Measurements from ENCODE around the gene SMAD7.

DNA sequence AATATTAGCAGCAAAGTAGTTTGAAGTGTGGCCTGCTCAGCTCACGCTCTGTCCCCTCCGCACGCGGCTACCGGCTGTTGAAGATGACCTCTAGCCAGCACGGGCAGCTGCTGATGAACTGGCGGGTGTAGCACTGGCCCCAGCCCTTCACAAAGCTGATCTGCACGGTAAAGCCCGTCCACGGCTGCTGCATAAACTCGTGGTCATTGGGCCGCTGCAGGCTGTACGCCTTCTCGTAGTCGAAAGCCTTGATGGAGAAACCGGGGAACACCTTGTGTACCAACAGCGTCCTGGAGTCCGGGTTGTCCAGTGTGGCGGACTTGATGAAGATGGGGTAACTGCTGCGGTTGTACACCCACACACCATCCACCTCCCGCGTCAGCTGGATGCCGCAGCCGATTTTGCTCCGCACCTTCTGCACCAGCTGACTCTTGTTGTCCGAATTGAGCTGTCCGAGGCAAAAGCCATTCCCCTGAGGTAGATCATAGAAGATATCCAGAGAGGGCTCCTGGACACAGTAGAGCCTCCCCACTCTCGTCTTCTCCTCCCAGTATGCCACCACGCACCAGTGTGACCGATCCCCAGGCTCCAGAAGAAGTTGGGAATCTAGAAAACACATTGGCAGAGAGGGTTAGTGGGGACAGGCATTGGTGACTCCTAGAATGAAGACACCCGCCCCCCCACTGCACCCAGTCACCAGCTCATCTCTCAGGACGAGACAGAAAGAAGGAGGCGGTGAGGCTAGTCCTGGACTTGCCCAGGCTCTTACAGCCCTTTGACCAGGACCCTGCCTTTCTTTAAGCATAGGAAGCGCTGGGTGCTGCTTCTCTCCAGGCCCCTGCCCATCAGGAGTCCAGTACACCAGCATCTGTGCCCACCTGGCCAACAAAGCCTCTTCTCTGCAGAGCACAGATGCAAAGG lies 29.2 kb downstream of the SMAD7 start:
- TF ChIP-seq, protein P1, sequence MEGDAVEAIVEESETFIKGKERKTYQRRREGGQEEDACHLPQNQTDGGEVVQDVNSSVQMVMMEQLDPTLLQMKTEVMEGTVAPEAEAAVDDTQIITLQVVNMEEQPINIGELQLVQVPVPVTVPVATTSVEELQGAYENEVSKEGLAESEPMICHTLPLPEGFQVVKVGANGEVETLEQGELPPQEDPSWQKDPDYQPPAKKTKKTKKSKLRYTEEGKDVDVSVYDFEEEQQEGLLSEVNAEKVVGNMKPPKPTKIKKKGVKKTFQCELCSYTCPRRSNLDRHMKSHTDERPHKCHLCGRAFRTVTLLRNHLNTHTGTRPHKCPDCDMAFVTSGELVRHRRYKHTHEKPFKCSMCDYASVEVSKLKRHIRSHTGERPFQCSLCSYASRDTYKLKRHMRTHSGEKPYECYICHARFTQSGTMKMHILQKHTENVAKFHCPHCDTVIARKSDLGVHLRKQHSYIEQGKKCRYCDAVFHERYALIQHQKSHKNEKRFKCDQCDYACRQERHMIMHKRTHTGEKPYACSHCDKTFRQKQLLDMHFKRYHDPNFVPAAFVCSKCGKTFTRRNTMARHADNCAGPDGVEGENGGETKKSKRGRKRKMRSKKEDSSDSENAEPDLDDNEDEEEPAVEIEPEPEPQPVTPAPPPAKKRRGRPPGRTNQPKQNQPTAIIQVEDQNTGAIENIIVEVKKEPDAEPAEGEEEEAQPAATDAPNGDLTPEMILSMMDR (IDR thresholded peaks at IDR 0.05) = no peak
- TF ChIP-seq POLR2A (IDR thresholded peaks at IDR 0.05) = no peak

All from ovary (tissue), 3 donors.